ENCODE results near the gene PTPRR.

The PTPRR gene

DNA sequence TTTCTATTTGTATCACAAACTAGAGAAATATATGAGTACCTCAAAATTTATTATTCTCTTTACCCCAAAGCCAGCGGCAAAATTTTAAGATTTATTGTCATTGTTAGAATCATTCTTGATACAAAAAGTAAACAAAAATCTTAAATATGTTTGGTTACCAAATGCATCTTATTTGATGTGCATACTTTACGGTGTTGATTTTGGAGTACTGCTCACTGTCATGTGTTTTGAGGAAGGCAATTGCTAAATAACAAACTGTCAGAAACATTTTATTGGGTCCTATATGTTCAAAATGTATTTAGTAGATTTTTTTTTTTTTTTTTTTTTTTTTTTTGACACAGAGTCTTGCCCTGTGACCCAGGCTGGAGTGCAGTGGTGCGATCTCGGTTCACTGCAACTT lies 124.9 kb downstream of the PTPRR start:
- DNase-seq (ENCODE audit: low read depth): no peak

DNA sequence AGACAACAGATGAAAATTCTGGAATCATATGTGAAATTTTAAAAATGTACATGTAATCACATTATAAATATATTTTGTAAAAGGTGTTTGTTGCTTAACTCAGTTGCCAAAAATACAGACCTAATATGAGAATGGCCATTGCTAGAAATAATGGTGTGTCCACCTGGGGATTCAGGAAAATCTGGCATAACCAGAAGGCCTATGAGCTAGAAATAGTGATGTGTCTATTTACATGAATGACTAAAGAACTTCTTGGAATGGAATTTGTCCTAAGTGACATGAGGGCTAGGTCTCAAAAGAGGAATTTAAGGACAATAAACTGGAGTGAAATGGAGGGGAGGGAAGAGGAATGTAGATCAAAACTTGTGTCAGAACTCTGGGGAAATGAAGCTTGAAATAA lies 126.4 kb downstream of the PTPRR start:
- no peak for DNase-seq (ENCODE audit: low read depth)

DNA sequence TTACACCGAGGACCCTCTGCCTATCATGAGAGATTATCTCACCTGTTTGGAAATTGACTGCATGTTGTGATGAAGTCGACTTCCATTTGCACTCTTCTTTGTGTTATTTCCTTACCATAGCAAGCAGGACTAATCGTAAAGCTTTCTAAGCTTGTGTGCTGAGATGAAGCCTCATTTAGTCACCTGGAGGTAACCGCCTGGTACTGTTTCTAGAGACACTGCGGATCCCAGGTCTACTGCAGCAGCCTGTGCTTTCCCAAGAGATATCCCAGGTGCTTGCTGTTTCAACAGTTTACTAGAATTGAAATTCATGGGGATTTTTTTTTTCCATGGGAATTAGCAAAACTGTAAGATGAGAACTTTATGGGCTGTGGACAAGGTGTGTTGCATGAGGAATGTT lies 131.8 kb downstream of the PTPRR start:
- DNase-seq (ENCODE audit: low read depth): no peak

DNA sequence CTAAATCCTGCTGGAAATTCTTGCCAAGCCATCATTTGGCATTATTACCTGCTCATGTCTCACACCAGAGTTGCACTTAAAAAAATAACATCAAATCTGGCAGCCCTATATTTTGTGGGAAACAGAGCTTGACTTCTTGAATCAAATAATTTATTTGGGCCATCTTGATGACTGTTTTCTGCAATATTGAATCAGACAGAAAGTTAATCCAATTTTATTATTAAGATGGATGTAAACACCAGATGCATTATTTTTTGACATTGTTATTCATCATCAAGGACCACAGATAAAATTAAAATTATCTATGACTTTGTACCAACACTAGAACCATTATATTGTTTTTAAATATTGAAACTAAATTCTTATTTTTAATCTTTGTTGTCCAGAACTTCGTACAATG lies 132.9 kb downstream of the PTPRR start:
- DNase-seq (ENCODE audit: low read depth): no peak

DNA sequence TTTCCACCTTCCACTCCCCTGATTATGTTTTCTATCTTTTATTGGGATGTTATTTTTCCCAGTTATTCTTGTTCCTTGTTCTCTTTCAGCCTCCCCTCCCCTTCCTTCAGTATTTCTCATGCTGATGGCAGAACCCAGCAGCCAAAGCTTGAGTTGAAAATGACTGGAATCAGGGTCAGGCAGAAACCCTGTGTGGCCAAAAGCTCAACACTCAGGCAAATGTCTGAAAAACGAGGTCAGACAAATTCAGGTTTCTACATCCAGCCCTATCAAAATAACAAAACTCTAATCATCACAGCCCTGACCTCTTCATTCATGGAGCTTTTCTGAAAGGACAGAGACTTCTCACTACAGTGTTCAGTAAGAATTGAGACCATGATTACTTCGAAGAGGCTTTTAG lies 134.6 kb downstream of the PTPRR start:
- no peak for DNase-seq (ENCODE audit: low read depth)

DNA sequence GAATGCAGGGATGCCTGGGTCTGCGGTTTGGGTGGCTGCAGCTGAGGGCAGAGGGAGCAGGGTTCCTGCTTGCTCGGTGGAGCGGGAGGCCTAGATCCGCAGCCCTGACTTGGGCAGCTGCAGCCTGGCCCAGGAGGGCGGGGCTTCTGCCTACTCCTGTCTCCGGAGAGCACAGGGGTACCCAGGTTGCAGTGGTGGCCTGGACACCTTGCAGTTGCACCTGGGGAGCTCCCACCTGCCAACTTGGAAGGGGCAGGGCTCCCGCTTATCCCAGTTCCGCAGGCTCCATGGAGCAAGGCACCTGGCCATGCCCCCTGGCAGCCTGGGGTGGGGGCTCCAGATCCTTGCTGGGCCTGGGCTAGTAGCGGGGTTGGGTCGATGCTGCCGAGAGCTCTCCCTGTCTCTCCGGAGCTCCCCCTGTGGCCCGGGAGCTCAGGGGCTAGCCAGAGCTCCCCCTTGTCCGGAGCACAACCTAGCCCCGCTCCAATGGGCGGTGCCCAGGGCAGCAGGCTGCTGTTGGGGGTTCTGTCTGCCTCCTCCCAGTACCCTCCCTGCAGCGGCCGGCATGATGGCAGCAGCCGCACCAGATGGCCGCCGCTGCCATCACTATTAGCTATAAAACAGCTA lies 136.4 kb downstream of the PTPRR start:
- DNase-seq (ENCODE audit: low read depth): no peak

DNA sequence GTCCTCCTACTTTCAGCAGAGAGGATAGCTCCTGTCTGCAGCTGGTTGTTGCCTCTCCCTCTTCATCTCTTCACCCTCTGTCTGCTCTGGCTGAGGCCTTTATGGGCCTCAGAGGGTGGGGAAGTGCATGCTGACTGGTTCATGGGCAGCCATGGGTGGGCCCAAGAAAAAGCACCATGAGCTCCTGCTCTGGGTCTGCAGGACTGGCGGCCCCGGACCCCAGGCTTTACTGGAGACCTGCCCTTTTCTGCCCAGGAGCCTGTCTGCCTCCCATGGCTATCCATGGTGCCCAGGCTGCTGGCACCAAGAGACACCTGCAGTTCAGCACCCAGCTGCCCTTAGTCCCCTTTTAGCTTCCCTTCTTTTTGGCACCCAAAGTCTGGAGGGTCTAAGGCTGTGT lies 137.1 kb downstream of the PTPRR start:
- DNase-seq (ENCODE audit: low read depth): no peak

DNA sequence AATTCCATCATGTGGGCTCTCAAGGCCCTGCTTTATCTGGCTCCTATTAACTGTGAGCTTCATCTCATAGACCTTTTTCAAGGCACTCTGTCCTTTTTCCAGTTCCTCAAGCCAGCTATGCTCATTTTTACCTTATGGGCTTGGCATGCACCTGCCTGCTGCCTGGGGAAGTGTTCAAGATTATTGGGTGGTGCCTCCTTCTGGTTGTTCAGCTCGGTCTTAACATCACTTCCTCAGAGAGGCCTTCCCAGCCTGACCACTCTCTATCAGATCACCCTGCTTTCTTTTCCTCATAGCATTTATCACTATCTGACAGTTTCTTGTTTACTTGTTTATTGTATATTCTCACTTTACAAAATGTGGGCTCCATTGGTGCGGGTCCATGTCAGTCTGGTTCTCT lies 141.3 kb downstream of the PTPRR start:
- DNase-seq (ENCODE audit: low read depth): no peak

DNA sequence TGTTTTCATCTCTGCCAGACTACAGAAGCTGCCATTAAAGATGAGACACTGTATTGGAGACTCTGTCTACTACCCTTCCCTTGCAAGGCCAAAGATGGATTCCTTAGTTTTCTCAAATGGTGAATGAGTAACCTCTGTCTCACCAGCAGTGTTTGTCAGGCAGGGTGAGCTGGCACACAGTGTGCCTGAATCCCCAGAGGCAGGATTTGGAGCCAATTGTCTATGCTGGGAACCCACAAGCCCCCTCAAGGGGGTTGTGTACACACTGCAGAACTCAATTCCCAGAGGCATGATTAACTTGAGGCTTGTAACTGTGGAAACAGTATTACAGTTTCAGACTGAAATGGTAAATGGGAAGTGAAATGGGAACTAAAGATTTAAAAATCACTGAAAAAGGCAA lies 146.5 kb downstream of the PTPRR start:
- no peak for DNase-seq (ENCODE audit: low read depth)

DNA sequence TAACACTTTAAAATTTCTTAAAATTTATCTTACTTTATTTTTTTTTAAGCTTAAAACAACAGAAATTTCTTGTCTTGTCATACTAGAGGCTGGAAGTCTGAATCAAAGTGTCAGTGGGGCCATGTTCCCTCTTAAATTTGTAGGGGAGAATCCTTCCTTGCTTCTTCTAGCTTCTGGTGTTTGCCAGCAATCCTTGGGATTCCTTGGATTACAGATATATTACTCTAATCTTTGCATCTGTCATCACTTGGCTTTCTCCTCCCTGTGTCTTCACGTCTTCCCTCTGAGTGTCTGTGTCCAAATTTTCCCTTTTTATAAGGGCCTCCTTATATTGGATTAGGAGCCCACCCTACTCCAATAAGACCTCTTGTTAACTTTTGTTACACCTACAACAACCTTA lies 147.7 kb downstream of the PTPRR start:
- DNase-seq (ENCODE audit: low read depth): no peak

DNA sequence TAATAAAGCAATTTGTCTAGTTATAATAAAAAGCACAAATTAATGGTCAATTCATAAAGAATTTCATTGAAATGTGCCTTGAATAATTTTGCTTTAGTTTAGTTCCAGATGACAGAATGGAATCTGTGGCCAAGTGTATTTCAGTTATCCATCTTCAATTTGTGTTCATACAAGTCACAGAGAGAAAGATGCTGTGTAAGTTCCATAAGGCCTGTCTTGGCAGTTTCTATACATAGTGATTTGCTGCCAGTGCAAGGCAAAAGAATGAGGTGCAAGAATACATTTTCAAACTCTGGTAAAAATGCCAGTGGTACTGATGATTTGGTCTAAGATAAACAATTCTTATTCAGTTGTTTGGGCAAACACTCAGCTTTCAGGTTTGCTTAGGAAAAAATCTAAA lies 149.0 kb downstream of the PTPRR start:
- DNase-seq (ENCODE audit: low read depth): no peak

DNA sequence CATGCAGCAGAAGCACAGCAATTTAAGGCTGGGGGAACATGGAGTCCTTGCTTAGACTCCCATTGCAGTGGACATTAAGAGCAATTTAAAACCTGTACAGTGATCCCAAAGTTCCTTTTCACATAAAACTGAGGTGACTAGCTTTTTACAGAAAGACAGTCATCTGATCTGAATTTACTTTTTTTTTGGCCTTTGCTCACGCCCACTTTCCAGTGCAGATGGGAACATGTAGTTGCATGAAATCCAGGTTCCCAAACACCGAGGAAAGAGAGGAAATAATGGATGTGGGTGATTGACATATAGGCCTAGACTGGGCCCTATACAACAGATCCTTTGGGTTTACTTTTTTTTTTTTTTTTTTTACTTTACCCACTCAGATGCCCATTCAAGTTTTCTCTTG lies 156.9 kb downstream of the PTPRR start:
- DNase-seq (ENCODE audit: low read depth): no peak

DNA sequence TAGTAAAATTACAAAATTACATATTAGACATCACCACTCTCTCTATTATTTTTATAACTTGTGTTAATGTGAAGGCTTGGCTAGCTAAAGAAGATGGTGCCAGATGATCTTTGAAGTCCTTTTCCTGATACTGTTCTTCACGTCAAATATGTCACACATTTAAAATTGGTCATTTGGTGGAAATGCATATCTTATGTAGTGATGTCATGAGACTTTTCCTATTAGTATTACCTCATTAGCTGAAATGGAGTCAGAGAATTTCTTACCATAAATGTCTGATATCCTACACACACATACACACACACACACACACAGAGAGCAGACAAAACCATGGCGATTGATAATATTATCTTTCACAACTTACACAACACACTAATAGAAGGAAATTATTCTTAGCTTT lies 158.5 kb downstream of the PTPRR start:
- DNase-seq (ENCODE audit: low read depth): no peak

DNA sequence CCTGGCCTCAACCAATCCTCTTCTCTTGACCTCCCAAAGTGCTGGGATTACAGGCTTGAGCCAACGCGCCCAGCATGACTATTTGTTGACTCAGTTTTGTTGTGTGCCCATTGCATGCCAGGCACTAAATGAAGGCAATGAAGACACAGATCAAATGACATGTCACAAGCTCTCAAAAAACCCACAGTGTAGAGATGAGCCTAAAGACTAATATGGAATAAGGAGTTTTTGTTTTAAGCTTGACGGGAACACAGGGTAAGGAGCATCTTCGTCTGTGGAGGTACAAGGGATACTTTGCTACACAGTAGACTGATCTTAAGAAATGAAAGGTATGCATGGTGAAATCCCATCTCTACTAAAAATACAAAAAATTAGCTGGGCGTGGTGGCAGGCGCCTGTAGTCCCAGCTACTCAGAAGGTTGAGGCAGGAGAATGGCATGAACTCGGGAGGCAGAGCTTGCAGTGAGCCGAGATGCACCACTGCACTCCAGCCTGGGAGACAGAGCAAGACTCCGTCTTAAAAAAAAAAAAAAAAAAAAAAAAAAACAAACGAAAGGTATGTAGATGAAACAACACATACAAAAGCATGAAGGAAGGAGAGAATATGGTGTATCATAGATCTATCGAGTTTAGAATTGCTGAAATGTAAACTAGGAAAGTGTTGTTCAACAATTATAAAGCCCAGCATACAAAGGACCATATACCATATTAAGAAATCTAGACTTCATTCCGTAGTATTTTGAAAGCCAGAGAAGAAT lies 161.2 kb downstream of the PTPRR start:
- DNase-seq (ENCODE audit: low read depth): no peak

DNA sequence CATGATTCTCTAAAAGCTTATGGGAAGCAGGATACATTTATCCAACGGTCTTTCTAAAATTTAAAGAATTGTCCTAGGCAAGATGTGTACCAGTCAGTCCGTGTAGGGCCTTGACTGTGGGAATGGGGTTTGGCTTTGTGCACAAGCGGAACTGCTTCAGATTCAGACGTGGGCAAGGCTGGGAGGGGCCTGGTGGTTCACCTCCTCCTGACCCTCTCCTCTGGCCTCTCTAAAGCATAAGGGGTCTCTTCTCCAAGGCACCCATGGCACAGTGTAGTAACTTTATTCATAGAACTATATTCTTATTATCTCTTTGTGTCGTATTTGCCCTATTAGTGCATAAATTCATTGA lies 162.1 kb downstream of the PTPRR start:
- no peak for DNase-seq (ENCODE audit: low read depth)

DNA sequence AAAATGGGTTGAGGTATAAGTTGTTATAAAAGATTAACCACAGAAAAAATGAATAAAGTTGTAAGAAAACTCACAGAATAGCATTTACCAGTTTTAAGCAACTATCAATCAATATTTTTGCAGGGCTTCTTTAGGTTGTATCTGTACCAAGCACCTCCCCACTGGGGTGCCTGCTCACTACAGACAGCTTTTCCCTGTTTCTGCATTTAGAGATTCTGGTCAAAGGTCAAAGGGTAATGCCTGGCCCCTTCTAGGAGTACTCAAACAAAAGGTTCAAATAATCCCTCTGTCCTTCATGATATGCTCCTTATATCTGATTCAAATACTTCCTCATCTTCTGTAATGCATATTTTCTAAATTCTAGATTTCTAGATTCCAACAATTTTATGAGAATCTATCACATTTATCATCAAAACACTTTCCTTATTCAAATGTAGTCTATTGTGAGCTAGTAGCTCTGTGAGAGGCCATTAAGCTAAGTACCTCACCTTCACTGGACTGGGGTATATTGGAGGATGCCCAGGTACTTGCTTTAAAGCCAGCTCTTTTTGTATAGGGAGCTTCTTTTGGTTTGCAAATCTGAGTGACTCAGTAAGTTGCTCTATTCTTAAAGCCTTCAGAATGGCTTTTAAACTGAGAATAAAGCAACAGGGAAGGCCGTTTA lies 162.6 kb downstream of the PTPRR start:
- DNase-seq (ENCODE audit: low read depth): no peak

DNA sequence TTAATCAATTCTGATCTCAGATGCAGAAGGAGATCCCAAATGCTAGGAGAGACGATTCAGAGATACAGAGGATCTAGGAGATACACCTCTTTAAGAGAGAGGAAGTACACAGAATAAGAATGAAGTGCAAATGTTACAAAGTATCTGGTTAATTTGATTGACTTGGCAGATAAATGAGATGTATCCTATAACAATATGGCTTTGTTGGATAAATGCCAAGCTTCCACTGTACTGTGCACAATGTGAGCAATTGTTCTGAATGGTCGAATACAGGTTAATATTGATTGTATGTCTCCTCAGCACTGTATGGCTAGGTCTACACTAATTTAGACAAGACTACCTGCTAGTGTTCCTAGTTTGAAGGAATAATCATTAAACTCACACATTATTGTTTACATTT lies 163.7 kb downstream of the PTPRR start:
- DNase-seq (ENCODE audit: low read depth): no peak

DNA sequence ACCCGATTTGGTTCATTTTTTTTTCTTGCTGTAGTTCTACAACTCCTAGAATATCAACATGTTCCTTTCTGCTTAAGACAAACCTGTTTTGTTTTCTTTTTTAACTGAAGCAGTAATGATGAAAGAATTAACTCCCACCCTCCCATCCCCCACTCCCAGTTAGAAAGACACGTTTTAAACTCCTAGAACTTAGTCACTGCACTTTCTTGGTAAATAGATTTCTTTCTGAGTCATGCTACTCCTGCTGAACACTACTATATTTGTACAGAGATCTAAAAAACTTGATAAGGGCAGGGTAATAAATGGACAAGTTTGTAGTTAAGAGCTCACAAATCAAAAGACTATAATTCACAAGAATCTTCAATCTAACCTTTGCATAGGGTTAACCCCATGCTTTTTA lies 164.4 kb downstream of the PTPRR start:
- DNase-seq (ENCODE audit: low read depth): no peak

DNA sequence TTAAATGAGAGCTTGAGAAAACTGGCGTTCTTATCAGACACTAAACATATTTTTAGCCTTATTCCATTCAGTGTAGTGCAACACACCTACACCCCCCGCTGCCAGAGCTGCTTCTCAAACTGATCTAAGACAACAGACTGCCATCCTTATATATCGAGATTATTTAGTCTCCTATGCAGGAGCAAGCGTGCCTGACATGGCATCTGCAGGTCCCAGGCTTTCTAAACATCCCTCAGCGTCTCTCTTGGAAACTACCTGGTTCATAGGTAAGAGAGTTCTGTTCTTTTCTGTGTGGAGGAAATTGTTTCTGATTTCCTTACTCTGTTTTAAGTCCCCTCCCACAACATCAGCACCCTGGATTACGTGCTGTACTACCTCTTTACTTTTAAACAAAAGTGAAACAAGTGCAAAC lies 166.2 kb downstream of the PTPRR start:
- DNase-seq (ENCODE audit: low read depth): no peak

DNA sequence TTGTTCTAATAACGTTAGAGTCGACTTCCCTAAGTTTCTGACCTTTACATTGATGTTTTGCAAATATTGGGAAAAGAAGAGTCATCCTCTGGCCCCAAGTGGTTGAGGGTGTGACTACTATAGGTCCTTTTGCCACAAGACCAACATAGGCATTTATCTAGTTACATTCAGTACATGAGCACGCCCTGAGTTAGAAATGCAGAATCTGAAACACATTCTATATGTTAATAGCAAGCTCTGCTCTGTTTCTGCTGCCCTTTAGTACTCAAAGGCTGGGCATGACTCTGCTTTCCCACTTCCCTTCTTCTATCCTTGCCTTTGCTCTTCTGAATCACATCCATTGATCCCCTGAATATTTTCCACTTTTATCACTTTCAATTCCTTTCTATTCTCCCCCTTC lies 168.2 kb downstream of the PTPRR start:
- DNase-seq (ENCODE audit: low read depth): no peak

DNA sequence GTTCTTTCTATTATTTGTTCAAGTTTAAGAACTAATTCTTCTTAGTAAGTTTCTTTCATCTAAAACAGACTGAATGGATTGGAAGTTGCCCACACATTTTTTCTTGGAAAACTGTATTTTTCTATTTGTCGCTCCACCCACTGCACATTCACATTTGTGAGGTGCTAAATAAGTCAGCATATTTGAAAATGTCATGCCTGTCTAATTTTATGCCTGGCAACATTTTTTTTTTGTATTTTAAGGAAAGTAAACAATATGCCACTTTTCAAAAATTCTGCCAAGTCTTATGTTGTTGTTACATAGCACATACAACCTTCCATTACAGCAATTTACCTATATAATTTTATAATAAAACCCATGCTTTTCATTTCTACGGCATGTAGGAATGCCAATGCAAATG lies 170.6 kb downstream of the PTPRR start:
- DNase-seq (ENCODE audit: low read depth): no peak

DNA sequence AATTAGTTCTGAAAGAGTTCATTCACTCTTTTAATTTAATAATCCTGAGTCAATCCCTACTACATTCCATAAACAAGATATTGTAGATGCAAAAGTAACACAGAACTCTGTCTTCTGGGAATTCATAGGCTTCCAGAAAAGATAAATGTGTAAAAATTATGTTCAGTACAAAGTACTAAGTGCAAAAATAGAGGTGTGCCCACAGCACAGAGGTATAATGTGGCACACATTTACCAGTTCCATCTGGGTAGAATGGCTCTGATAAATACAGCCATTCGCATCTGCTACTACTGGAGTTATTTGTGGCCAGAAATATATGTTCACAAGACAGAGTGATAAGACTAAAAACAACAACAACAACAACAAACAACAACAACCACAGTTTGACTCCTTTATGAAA lies 171.7 kb downstream of the PTPRR start:
- DNase-seq (ENCODE audit: low read depth): no peak

DNA sequence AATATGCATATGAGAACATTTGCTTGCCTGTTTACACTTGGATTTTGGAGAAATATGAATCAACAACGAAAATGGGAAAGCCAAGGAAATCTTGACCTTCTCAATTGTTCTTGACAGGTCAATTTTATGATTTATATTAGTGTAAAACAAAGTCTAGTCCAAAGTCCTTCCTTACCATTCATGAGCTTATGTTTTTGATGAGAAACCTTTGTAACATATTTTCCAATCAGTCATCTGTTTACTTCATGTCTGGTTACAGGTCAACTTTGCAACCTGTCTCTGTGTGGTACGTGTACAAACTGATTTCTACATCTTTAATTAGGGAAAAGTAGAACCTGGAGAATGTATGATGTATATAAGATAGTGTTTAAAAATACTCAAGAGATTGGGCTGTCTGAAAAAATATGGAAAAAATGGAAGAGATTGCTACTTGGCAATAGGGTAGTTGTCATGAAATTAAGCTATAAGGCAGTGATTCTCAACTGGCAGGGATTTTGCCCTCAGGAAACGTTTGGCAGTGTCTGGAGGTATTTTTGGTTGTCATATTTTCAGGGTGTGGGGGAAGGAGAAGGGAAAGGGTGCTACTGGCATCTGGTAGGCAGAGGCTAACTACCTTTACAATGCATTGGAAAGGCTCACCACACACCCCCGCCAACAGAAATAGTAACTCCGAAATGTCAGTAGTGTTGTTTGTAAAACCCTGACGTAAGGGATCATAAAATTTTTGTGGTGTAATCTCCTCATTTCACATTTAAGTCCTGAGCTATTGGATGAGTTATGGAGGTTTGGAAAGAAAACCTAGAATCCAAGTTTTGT lies 172.9 kb downstream of the PTPRR start:
- DNase-seq (ENCODE audit: low read depth): no peak

Data from T-helper 22 cell (primary cell).